Measurements from ENCODE around the gene TLCD2. TPM values are rescaled to one million over a fixed set of nuclear protein-coding genes. Genes with fewer than 3 reads are reported as not detected.

The TLCD2 gene
- total RNA-seq, 2 donors from 2014 or later = 0.84 to 1.8 TPM

GRCh38 chr17:1714427-1714979, 4.3 kb upstream of the TLCD2 start:
- Histone ChIP-seq H3K4me3 (ENCODE audit: low read length) (peak overlapping the region; percentile 93), H3K9ac (ENCODE audit: extremely low read depth, low read length, poor library complexity, severe bottlenecking) (peak overlapping the region; percentile 78), H3K36me3 (ENCODE audit: control insufficient read depth, insufficient read depth, low read length) (peaks cover 25% of the 10 kb centered on the region), H3K9me3 (ENCODE audit: control insufficient read depth, low read length) (no peaks in the 10 kb centered on the region), H3K27me3 (ENCODE audit: control insufficient read depth, insufficient read depth, low read length, poor library complexity, severe bottlenecking) (no peaks in the 10 kb centered on the region), H3K4me1 (ENCODE audit: control insufficient read depth, insufficient read depth, low read length) (peaks cover 15% of the 10 kb centered on the region), H3K27ac (ENCODE audit: low read depth, low read length) (peak overlapping the region; percentile 88)
- peaks cover 22% of the 10 kb centered on the region for H3K4me1 Mint-ChIP-seq
- TF ChIP-seq CTCF (conservative IDR thresholded peaks at IDR 0.05) = no peak
- peak overlapping the region; percentile 85 for H3K27ac Mint-ChIP-seq
- 5 to 7% methylated on average over 7 to 19 of the region's 19 CpGs for WGBS, 2 experiments (ENCODE audit: insufficient coverage in 1 of 2, insufficient read length in 1 of 2)
- DNase-seq = peak; percentile 99
- no peaks in the 10 kb centered on the region for H3K9me3 Mint-ChIP-seq
- peaks cover 2% of the 10 kb centered on the region for H3K27me3 Mint-ChIP-seq (ENCODE audit: insufficient read depth)
- peak overlapping the region; percentile 84 for H3K4me3 Mint-ChIP-seq
- peaks cover 15% of the 10 kb centered on the region for H3K36me3 Mint-ChIP-seq (ENCODE audit: low read depth)

GRCh38 chr17:1713878-1714426, 3.8 kb upstream of the TLCD2 start:
- H3K36me3 Mint-ChIP-seq (ENCODE audit: low read depth) = peaks cover 15% of the 10 kb centered on the region
- TF ChIP-seq CTCF (conservative IDR thresholded peaks at IDR 0.05) = peak; percentile 79

GRCh38 chr17:1713160-1713877, 3.1 kb upstream of the TLCD2 start:
- H3K9ac ChIP-seq (ENCODE audit: extremely low read depth, low read length, poor library complexity, severe bottlenecking) = no peak overlapping the region
- peaks cover 22% of the 10 kb centered on the region for H3K4me1 Mint-ChIP-seq
- H3K9me3 Mint-ChIP-seq = no peaks in the 10 kb centered on the region
- H3K27ac ChIP-seq (ENCODE audit: low read depth, low read length) = no peak overlapping the region
- no peaks in the 10 kb centered on the region for H3K27me3 ChIP-seq (ENCODE audit: control insufficient read depth, insufficient read depth, low read length, poor library complexity, severe bottlenecking)
- H3K4me1 ChIP-seq (ENCODE audit: control insufficient read depth, insufficient read depth, low read length) = peaks cover 12% of the 10 kb centered on the region
- H3K36me3 Mint-ChIP-seq (ENCODE audit: low read depth) = peaks cover 15% of the 10 kb centered on the region
- H3K4me3 ChIP-seq (ENCODE audit: low read length) = peak overlapping the region; percentile 93
- H3K36me3 ChIP-seq (ENCODE audit: control insufficient read depth, insufficient read depth, low read length) = peaks cover 25% of the 10 kb centered on the region
- WGBS, 2 experiments (ENCODE audit: insufficient coverage in 1 of 2, insufficient read length in 1 of 2) = 56 to 72% methylated on average over 5 to 8 of the region's 10 CpGs
- DNase-seq = no peak
- no peak for TF ChIP-seq CTCF (conservative IDR thresholded peaks at IDR 0.05)
- peak overlapping the region; percentile 84 for H3K4me3 Mint-ChIP-seq
- no peaks in the 10 kb centered on the region for H3K9me3 ChIP-seq (ENCODE audit: control insufficient read depth, low read length)
- peaks cover 4% of the 10 kb centered on the region for H3K27me3 Mint-ChIP-seq (ENCODE audit: insufficient read depth)
- H3K27ac Mint-ChIP-seq = peak overlapping the region; percentile 76

More at GRCh38 chr17:1713878-1714426, 3.8 kb upstream of the TLCD2 start:
- WGBS, 2 experiments (ENCODE audit: insufficient coverage in 1 of 2, insufficient read length in 1 of 2) = 4 to 8% methylated on average over 8 to 11 of the region's 11 CpGs
- Mint-ChIP-seq H3K27ac (peak overlapping the region; percentile 76), H3K4me1 (peaks cover 22% of the 10 kb centered on the region), H3K9me3 (no peaks in the 10 kb centered on the region), H3K27me3 (ENCODE audit: insufficient read depth) (peaks cover 4% of the 10 kb centered on the region), H3K4me3 (peak overlapping the region; percentile 84)
- Histone ChIP-seq H3K9ac (ENCODE audit: extremely low read depth, low read length, poor library complexity, severe bottlenecking) (peak overlapping the region; percentile 78), H3K27ac (ENCODE audit: low read depth, low read length) (peak overlapping the region; percentile 88), H3K36me3 (ENCODE audit: control insufficient read depth, insufficient read depth, low read length) (peaks cover 25% of the 10 kb centered on the region), H3K4me1 (ENCODE audit: control insufficient read depth, insufficient read depth, low read length) (peaks cover 15% of the 10 kb centered on the region), H3K9me3 (ENCODE audit: control insufficient read depth, low read length) (no peaks in the 10 kb centered on the region), H3K4me3 (ENCODE audit: low read length) (peak overlapping the region; percentile 93), H3K27me3 (ENCODE audit: control insufficient read depth, insufficient read depth, low read length, poor library complexity, severe bottlenecking) (no peaks in the 10 kb centered on the region)
- DNase-seq = peak; percentile 94

Data from endodermal cell (in vitro differentiated cells).